ENCODE results near the gene PCSK6.

DNA sequence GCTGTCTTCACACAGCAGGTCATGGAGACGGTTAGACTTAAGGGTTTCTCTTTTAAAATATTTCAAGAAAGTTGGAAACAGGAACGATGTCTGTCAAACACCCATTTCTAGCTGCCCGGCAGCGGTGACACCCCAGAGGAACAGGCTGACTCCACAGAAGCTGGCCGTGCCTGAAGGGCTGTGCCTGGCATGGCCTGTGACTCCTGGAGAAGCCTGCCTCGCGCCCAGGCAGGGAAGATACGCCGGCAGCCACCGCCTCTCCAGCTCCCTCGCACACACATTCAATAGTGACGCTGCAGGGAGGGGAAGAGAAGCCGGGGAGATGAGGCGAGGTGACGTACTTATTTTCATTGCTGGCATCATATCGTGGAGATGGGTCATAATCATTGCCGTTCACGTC lies 59.9 kb downstream of the PCSK6 start:
- TF ChIP-seq POLR2AphosphoS5 (IDR thresholded peaks at IDR 0.05): no peak
- TF ChIP-seq CTCF (IDR thresholded peaks at IDR 0.05): no peak

Data from stomach (tissue), 4 donors.